Endothelial cell of umbilical vein (primary cell): Measurements from ENCODE around the gene CYP2C18. TPM values are rescaled to one million over a fixed set of nuclear protein-coding genes. Genes with fewer than 3 reads are reported as not detected.
"Not testable (repeated sequence)": the region's sequence is repeated elsewhere in the genome, so short reads cannot be mapped to it uniquely, and the experiment has no call there.

Experiments used
- Bru-seq: library from RNA; stranded (reverse); fragments of 400-500 nt; gene quantifications from one replicate; lab custom pipeline; 2021; lab: Mats Ljungman, UMichigan
- BruChase-seq, 2 experiments: library from RNA; stranded (reverse); fragments of 400-500 nt; gene quantifications; one replicate each; lab custom pipeline; 2021; lab: Mats Ljungman, UMichigan
- BruUV-seq: library from RNA; stranded (reverse); fragments of 400-500 nt; replicated peaks from 2 replicates; lab custom pipeline; 2021; lab: Mats Ljungman, UMichigan
- CTCF ChIA-PET: fragments of 300-600, 350-600 bp; sonication (Branson Sonifier 250); formaldehyde crosslinking; loops from one replicate; lab custom pipeline; 2021; ENCODE audit warnings: antibody characterized with exemption, inconsistent platforms; lab: Charles Lee
- POLR2A ChIA-PET: fragments of 300-600, 350-600 bp; sonication (Branson Sonifier 250); formaldehyde crosslinking; loops from one replicate; lab custom pipeline; 2021; ENCODE audit warnings: antibody characterized with exemption, inconsistent platforms; lab: Charles Lee
- DNase-seq: peaks from one replicate; pipeline ENCODE4 v3.0.0-alpha.2; 2011; ENCODE audit warnings: low read depth, low spot score
- FAIRE-seq: peaks from 2 replicates; lab custom pipeline; 2011; peaks lifted over from hg19 to GRCh38; lab: Jason Lieb, UNC
- H2AFZ ChIP-seq: 2 replicates; pipeline ENCODE4 v1.6.0; 2012; ENCODE audit warnings: low read depth, low read length, control low read depth, inconsistent platforms
- H3K27ac ChIP-seq: 2 replicates; pipeline ENCODE4 v1.5.1; 2011; ENCODE audit warnings: low read depth, mild to moderate bottlenecking, control low read depth, low read length, moderate library complexity; ENCODE audit not compliant: insufficient read depth
- H3K27me3 ChIP-seq, 2 experiments: 2 replicates each; pipeline versions ENCODE4 v1.6.0 to v1.6.1; 2011; ENCODE audit warnings: low read length in 2 of 2, mixed read lengths in 1 of 2; ENCODE audit not compliant: control insufficient read depth in 2 of 2, insufficient read depth in 2 of 2
- H3K36me3 ChIP-seq, 2 experiments: 2 replicates in 1 of 2; 3 replicates in 1 of 2; pipeline ENCODE4 v1.5.1; 2011; ENCODE audit warnings: low read length in 2 of 2, mild to moderate bottlenecking in 1 of 2, moderate library complexity in 1 of 2; ENCODE audit not compliant: control insufficient read depth in 2 of 2, insufficient read depth in 2 of 2; ENCODE audit errors: extremely low read depth in 1 of 2
- H3K4me1 ChIP-seq: 3 replicates; pipeline ENCODE4 v1.5.1; 2011; ENCODE audit warnings: mild to moderate bottlenecking, low read length; ENCODE audit not compliant: control insufficient read depth, insufficient read depth; ENCODE audit errors: extremely low read depth
- H3K4me2 ChIP-seq: 2 replicates; pipeline ENCODE4 v1.6.1; 2011; ENCODE audit warnings: low read length, control low read depth, mixed read lengths; ENCODE audit not compliant: insufficient read depth
- H3K4me3 ChIP-seq, 3 experiments: fragments of 200-600 bp in 1 of 3; sonication (generic), shearing (Covaris generic) in 1 of 3; replicated peaks in 1 of 3; 2 replicates each; pipeline ENCODE4 v1.5.1; 2011 to 2016; ENCODE audit warnings: control low read depth in 3 of 3, low read length in 3 of 3, mild to moderate bottlenecking in 2 of 3, inconsistent platforms in 1 of 3, low read depth in 1 of 3, moderate library complexity in 1 of 3; ENCODE audit not compliant: insufficient read depth in 1 of 3
- H3K79me2 ChIP-seq: 2 replicates; pipeline ENCODE4 v1.6.0; 2012; ENCODE audit warnings: low read length, inconsistent platforms; ENCODE audit not compliant: control insufficient read depth, insufficient read depth
- H3K9ac ChIP-seq: replicated peaks from 2 replicates; pipeline ENCODE3; 2011; ENCODE audit warnings: low read length, control low read depth; ENCODE audit not compliant: insufficient read depth; ENCODE audit errors: extremely low read depth
- H3K9me1 ChIP-seq: replicated peaks from 3 replicates; pipeline ENCODE4 v1.6.0; 2011; ENCODE audit warnings: mild to moderate bottlenecking, low read length; ENCODE audit not compliant: control insufficient read depth, insufficient read depth; ENCODE audit errors: extremely low read depth
- H3K9me3 ChIP-seq: replicated peaks from 2 replicates; pipeline ENCODE4 v1.5.1; 2012; ENCODE audit warnings: low read length, inconsistent platforms; ENCODE audit not compliant: control insufficient read depth, insufficient read depth
- H4K20me1 ChIP-seq: replicated peaks from 2 replicates; pipeline ENCODE3; 2011; ENCODE audit warnings: mild to moderate bottlenecking, low read length; ENCODE audit not compliant: control insufficient read depth, insufficient read depth; ENCODE audit errors: extremely low read depth
- CTCF ChIP-seq, 2 donors: IDR thresholded peaks; 1 replicate in 1 of 2; 2 replicates in 1 of 2; pipeline ENCODE4 v1.5.1; 2011; ENCODE audit warnings: low read length in 2 of 2, mild to moderate bottlenecking in 2 of 2, moderate library complexity in 2 of 2, control low read depth in 1 of 2, inconsistent platforms in 1 of 2, low read depth in 1 of 2; ENCODE audit not compliant: insufficient read depth in 1 of 2; ENCODE audit errors: extremely low read depth in 1 of 2
- EZH2 ChIP-seq: IDR thresholded peaks from 2 replicates; pipeline ENCODE4 v1.6.1; 2012; ENCODE audit warnings: borderline replicate concordance, low read depth, mild to moderate bottlenecking, moderate library complexity, low read length, inconsistent platforms; ENCODE audit not compliant: severe bottlenecking
- FOS ChIP-seq: IDR thresholded peaks from 2 replicates; pipeline ENCODE4 v1.6.1; 2011; ENCODE audit warnings: mild to moderate bottlenecking, low read length, moderate library complexity, borderline replicate concordance; ENCODE audit not compliant: insufficient read depth
- GATA2 ChIP-seq: IDR thresholded peaks from 2 replicates; pipeline ENCODE4 v1.7.0; 2011; ENCODE audit warnings: low read depth, mild to moderate bottlenecking, moderate library complexity, mixed read lengths, low read length; ENCODE audit not compliant: insufficient read length, insufficient read depth
- JUN ChIP-seq: IDR thresholded peaks from 2 replicates; pipeline ENCODE4 v1.6.1; 2011; ENCODE audit warnings: borderline replicate concordance, low read depth; ENCODE audit not compliant: insufficient read length, insufficient read depth
- MAX ChIP-seq: IDR thresholded peaks from 2 replicates; pipeline ENCODE4 v1.6.1; 2011; ENCODE audit not compliant: insufficient read depth, insufficient read length
- MYC ChIP-seq: IDR thresholded peaks from one replicate; pipeline ENCODE4 v1.6.1; 2011; ENCODE audit warnings: mild to moderate bottlenecking, low read depth, low read length
- POLR2A ChIP-seq: IDR thresholded peaks from 2 replicates; pipeline ENCODE4 v1.6.1; 2012; ENCODE audit warnings: low read depth, mild to moderate bottlenecking, control low read depth, low read length
- POLR2AphosphoS5 ChIP-seq: IDR thresholded peaks from 2 replicates; pipeline ENCODE4 v1.6.1; 2012; ENCODE audit warnings: low read depth, mild to moderate bottlenecking, control low read depth, low read length, moderate library complexity; ENCODE audit not compliant: insufficient read depth
- dilution Hi-C: fragments of 300-500 bp; cut with MboI; formaldehyde crosslinking; loops from one replicate; pipeline ENCODE4 v1.15.0; 2019; ENCODE audit warnings: low sequenced_read_pairs; ENCODE audit not compliant: extremely low pct_ligation_motif_present
- intact Hi-C: fragments of 100-400 bp; cut with micrococcal nuclease; formaldehyde crosslinking; loops from one replicate; pipeline ENCODE4 v1.10.0; 2022
- long read RNA-seq: library from polyadenylated mRNA; stranded (forward); transcript quantifications from one replicate; pipeline ENCODE4 v2.0.0, GENCODE V29; 2021
- polyA minus RNA-seq, 3 experiments: library from RNA; depleted of rRNA, polyadenylated mRNA; stranded (reverse); fragments of >200 nt; gene quantifications; 1 replicate in 1 of 3; 2 replicates in 2 of 3; pipeline ENCODE4 v1.2.3, GENCODE V29; 2011
- polyA plus RNA-seq, 4 experiments: library from polyadenylated mRNA; depleted of rRNA in 3 of 4; stranded (reverse) in 3 of 4; unstranded in 1 of 4; fragments of >200 nt; gene quantifications; 2 replicates each; pipeline versions ENCODE4 v1.2.1 to v1.2.3, GENCODE V29; 2011 to 2012; ENCODE audit warnings: missing spikeins in 1 of 4
- total RNA-seq: library from RNA; stranded (reverse); gene quantifications from 2 replicates; pipeline ENCODE4 v1.2.3, GENCODE V29; 2021

CYP2C18 gene
- total RNA-seq (not detected in 2 replicates), polyA plus RNA-seq (not detected in 2 replicates), polyA minus RNA-seq (not detected in 2 replicates), Bru-seq, nascent RNA (percentile 11 among the genes with signal in this experiment), BruChase-seq, experiment 1, labeled RNA remaining after a 6-hour chase (percentile 30 among the genes with signal in this experiment), BruChase-seq, experiment 2, labeled RNA remaining after a 2-hour chase (percentile 19 among the genes with signal in this experiment)
- polyA plus RNA-seq (2011; cell fraction: cytosol; rRNA removed) = not detected in 2 replicates
- polyA plus RNA-seq (2011; cell fraction: nucleus; rRNA removed) = 0.06 TPM in 1 of 2 replicates, not detected in the other
- polyA plus RNA-seq (2012) = not detected in 2 replicates
- not detected for polyA minus RNA-seq (2011; cell fraction: cytosol; rRNA and poly(A)+ RNA removed)
- polyA minus RNA-seq (2011; cell fraction: nucleus; rRNA and poly(A)+ RNA removed) = not detected in 2 replicates
- long read RNA-seq = 0 reads

GRCh38 chr10:94683214-94684054 is at the start of gene CYP2C18:
TSS of gene CYP2C18 (plus strand) at chr10:94683729. CDS start at chr10:94683820, 91 bp downstream.
- Histone ChIP-seq H3K79me2 (no peaks in the 10 kb centered on the region), H3K4me3 (no peak within 1 kb of the TSS), H4K20me1 (no peaks in the 10 kb centered on the region), H2AFZ (no peak within 1 kb of the TSS), H3K9me1 (no peaks in the 10 kb centered on the region), H3K27ac (no peak within 1 kb of the TSS), H3K9me3 (no peaks in the 10 kb centered on the region), H3K27me3 (no peaks in the 10 kb centered on the region), H3K36me3 (no peaks in the 10 kb centered on the region), H3K9ac (no peak within 1 kb of the TSS), H3K4me2 (no peak within 1 kb of the TSS), H3K4me1 (no peaks in the 10 kb centered on the region)
- no peak for TF ChIP-seq EZH2
- TF ChIP-seq POLR2AphosphoS5 = no peak
- no peak for TF ChIP-seq MAX
- no peak for TF ChIP-seq JUN
- no peak for TF ChIP-seq GATA2
- TF ChIP-seq FOS = no peak
- no peak for TF ChIP-seq MYC
- no peak for TF ChIP-seq POLR2A
- no peak for TF ChIP-seq CTCF (IDR thresholded peaks at IDR 0.05; ENCODE audit: extremely low read depth in 1 of 2, insufficient read depth in 1 of 2, low read depth in 1 of 2, low read length in 2 of 2)
- BruUV-seq = no TSS peak
- ChIA-PET POLR2A (no interaction called here), CTCF (no interaction called here)
- no peak for FAIRE-seq
- no peak for DNase-seq
- intact Hi-C loops (no loop called here), dilution Hi-C loops (no loop called here)

GRCh38 chr10:94638097-94638496 is 45.4 kb upstream of the CYP2C18 start:
- H3K4me1 ChIP-seq, POLR2A ChIA-PET, BruUV-seq, H3K27me3 ChIP-seq, H3K9me3 ChIP-seq, H3K27ac ChIP-seq, FAIRE-seq, H2AFZ ChIP-seq, H3K4me3 ChIP-seq, CTCF ChIA-PET, H3K9ac ChIP-seq, H3K79me2 ChIP-seq, dilution Hi-C loops, intact Hi-C loops, H3K4me2 ChIP-seq, H3K36me3 ChIP-seq, H4K20me1 ChIP-seq, DNase-seq, H3K9me1 ChIP-seq: not testable (repeated sequence)
